RWPE1 (cell line): ENCODE data around the gene NSMCE3.

Experiments
- CTCF ChIA-PET: fragments of 350-600 bp; sonication (Branson Sonifier 250); formaldehyde crosslinking; extraction: SDS; loops from one replicate; lab custom pipeline; 2021; lab: Yijun Ruan, JAX
- POLR2A ChIA-PET: fragments of 400-600 bp; formaldehyde crosslinking; extraction: SDS; loops from one replicate; lab custom pipeline; 2020; ENCODE audit warnings: antibody characterized with exemption; ENCODE audit not compliant: low non-redundant PET; lab: Yijun Ruan, JAX
- DNase-seq: peaks from one replicate; pipeline ENCODE4 v3.0.0; 2012; ENCODE audit warnings: low spot score
- H3K27ac ChIP-seq: fragments of 450-650 bp; 2 replicates; pipeline ENCODE4 v1.5.1; 2017
- TF ChIP-seq, protein P1 (sequence below): fragments of 450-650 bp; conservative IDR thresholded peaks from 2 replicates; pipeline ENCODE4 v1.5.1; 2017; ENCODE audit warnings: low read depth, mild to moderate bottlenecking

NSMCE3 gene

GRCh38 chr15:29244544-29244943 is 25.1 kb downstream of the NSMCE3 start:
- H3K27ac ChIP-seq, result no peak overlapping the region
- TF ChIP-seq, protein P1, sequence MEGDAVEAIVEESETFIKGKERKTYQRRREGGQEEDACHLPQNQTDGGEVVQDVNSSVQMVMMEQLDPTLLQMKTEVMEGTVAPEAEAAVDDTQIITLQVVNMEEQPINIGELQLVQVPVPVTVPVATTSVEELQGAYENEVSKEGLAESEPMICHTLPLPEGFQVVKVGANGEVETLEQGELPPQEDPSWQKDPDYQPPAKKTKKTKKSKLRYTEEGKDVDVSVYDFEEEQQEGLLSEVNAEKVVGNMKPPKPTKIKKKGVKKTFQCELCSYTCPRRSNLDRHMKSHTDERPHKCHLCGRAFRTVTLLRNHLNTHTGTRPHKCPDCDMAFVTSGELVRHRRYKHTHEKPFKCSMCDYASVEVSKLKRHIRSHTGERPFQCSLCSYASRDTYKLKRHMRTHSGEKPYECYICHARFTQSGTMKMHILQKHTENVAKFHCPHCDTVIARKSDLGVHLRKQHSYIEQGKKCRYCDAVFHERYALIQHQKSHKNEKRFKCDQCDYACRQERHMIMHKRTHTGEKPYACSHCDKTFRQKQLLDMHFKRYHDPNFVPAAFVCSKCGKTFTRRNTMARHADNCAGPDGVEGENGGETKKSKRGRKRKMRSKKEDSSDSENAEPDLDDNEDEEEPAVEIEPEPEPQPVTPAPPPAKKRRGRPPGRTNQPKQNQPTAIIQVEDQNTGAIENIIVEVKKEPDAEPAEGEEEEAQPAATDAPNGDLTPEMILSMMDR, result no peak
- ChIA-PET POLR2A (no interaction called here), CTCF (no interaction called here)
- DNase-seq, result no peak

- no peak for DNase-seq
- ChIA-PET CTCF (no interaction called here), POLR2A (no interaction called here)
These were observed 25.5 kb downstream of the NSMCE3 start for GRCh38 chr15:29244123-29244522.

DNA sequence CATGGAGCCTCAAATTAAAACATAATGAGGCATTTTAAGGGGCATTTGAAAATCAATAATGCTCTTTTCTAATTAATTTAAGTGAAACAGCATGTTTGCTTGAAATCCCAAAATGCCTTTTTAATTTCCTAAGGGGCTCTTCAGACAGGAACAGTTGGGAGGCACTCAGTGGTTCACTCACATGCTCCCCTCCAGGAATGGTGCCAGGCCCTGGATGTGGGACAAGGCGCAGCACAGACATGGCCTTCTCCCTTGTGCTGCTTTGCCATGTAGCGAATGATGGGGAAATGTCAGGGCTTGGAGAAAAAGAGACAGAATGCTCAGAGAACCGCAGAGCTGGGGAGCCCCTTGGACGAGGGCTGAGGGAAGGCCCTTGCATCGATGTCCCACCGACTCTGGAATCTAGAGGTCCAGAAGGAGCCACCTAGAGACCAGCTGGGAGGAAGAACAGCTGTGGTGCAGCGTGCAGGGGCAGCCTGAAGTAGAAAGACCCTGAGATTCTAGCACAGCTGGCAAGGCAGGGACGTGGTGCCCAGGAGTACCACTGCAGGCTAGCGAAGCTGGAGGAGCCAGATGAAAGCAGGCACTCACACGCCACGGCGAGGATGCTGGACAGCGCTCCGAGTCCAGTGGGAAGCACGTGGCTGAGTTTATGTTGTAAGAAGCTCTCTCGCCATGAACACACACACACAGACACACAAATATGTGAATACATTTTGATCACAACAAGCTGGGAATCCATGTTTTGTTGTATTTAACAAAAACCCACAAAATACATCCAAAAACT is 27.0 kb downstream of the NSMCE3 start:
- DNase-seq, result no peak
- CTCF ChIA-PET, result interaction anchor here (0.9 kb wide), 1 partner anchor 140 kb away, joined by 4 read pairs; no protein-coding TSS in a partner anchor
- TF ChIP-seq, protein P1, result no peak
- POLR2A ChIA-PET, result interaction anchor here (0.5 kb wide), 1 partner anchor 264 kb away, joined by 3 read pairs; no protein-coding TSS in a partner anchor
- no peak overlapping the region for H3K27ac ChIP-seq

More at GRCh38 chr15:29244123-29244522, 25.5 kb downstream of the NSMCE3 start:
- TF ChIP-seq, protein P1, result no peak
- no peak overlapping the region for H3K27ac ChIP-seq

DNA sequence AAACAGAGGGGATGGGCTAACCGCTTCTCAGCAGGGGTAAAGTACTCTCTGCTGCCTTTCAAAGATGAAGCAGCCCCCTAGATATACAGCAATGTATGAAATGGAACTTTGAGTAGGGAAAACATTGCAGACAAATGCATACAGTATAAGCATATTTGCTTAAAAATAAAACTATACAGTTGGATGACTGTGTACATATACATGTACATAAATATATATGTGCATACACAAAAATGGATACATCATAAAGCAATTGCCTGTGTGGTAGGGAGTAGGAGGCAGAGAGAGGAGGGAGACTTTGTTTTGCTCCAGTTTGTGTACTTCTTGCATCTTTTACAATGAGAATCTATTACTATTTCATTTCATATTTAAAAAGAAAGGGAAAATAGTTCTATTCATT is 28.4 kb downstream of the NSMCE3 start:
- H3K27ac ChIP-seq, result no peak overlapping the region
- POLR2A ChIA-PET, result no interaction called here
- CTCF ChIA-PET, result no interaction called here
- DNase-seq, result no peak
- TF ChIP-seq, protein P1, result no peak

- no peak for DNase-seq
- POLR2A ChIA-PET, result no interaction called here
- H3K27ac ChIP-seq, result no peak overlapping the region
- TF ChIP-seq, protein P1, result no peak
- CTCF ChIA-PET, result no interaction called here
These were observed 30.2 kb downstream of the NSMCE3 start for GRCh38 chr15:29239395-29239794.

DNA sequence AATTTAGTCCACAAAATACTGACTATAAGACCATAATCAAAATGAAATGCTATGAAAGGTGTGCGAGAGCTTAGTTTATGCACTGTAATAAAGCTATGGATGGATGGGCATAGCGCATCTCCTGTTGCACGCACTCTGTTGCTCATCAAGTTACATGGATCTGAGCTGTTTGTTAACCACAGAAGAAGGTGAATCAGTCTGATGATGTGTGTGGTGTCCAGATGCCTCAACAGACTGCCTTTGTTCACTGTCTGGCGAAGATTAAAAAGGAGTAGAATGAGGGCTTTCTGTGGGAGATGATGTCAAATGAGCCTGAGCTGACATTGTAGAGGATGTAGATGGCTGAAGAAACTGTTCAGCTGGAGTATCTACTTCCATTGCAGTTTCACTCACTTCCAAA is 36.1 kb downstream of the NSMCE3 start:
- ChIA-PET POLR2A (no interaction called here), CTCF (no interaction called here)
- TF ChIP-seq, protein P1, result no peak
- H3K27ac ChIP-seq, result no peak overlapping the region
- no peak for DNase-seq
